Uterus (tissue), 4 donors: ENCODE measurements around the gene RALA. TPM values are rescaled to one million over a fixed set of nuclear protein-coding genes. Genes with fewer than 3 reads are reported as not detected.

Source experiments
- DNase-seq, 2 donors: peaks; one replicate each; pipeline ENCODE4 v3.0.0-alpha.2; 2019 to 2020
- H3K27ac ChIP-seq, 2 donors: fragments of 200-600 bp; sonication (generic); 1 replicate in 1 of 2; 2 replicates in 1 of 2; pipeline ENCODE4 v1.5.1; 2016 to 2018
- H3K27me3 ChIP-seq, 2 donors: fragments of 200-600 bp; sonication (generic); one replicate each; pipeline ENCODE4 v1.5.1; 2018 to 2019; ENCODE audit warnings: control low read depth in 1 of 2
- H3K36me3 ChIP-seq, 2 donors: fragments of 200-600 bp; sonication (generic); one replicate each; pipeline ENCODE4 v1.5.1; 2019; ENCODE audit warnings: control low read depth in 1 of 2
- H3K4me1 ChIP-seq, 2 donors: fragments of 200-600 bp; sonication (generic); one replicate each; pipeline ENCODE4 v1.5.1; 2018 to 2019; ENCODE audit warnings: control low read depth in 1 of 2
- H3K4me3 ChIP-seq, 2 donors: fragments of 200-600 bp; sonication (generic); 1 replicate in 1 of 2; 2 replicates in 1 of 2; pipeline ENCODE4 v1.5.1; 2018 to 2019; ENCODE audit warnings: mild to moderate bottlenecking in 1 of 2
- H3K9me3 ChIP-seq, 2 donors: fragments of 200-600 bp; sonication (generic); one replicate each; pipeline ENCODE4 v1.5.1; 2019; ENCODE audit warnings: control low read depth in 1 of 2
- POLR2A ChIP-seq, 2 donors: fragments of 450-650 bp; IDR thresholded peaks; one replicate each; pipeline ENCODE4 v1.6.1; 2016; ENCODE audit warnings: antibody characterized with exemption in 2 of 2, mild to moderate bottlenecking in 1 of 2, moderate library complexity in 1 of 2
- intact Hi-C: fragments of 100-400 bp; cut with DNase I; formaldehyde crosslinking; loops from one replicate; pipeline ENCODE4 v1.15.1; 2023; ENCODE audit warnings: low total_unique reads
- total RNA-seq, 4 donors: library from RNA; depleted of rRNA in 3 of 4; stranded (reverse); fragments of >200 nt in 3 of 4; gene quantifications; one replicate each; pipeline versions ENCODE4 v1.1.0 to v1.2.4, GENCODE V29; 2014 to 2023
- TF ChIP-seq, protein P1 (sequence below), 4 experiments: fragments of 200-600 bp in 2 of 4; fragments of 450-650 bp in 2 of 4; sonication (generic) in 2 of 4; IDR thresholded peaks; one replicate each; pipeline ENCODE4 v1.5.1; 2016 to 2019; ENCODE audit warnings: antibody characterized with exemption in 4 of 4, mild to moderate bottlenecking in 2 of 4, moderate library complexity in 1 of 4
- donor health status: DM: yes; HTN: yes; CAD: no.

Gene RALA
- total RNA-seq, 4 donors from 2014 or later, result 7.4 to 31.1 (median 17.6) TPM

DNA sequence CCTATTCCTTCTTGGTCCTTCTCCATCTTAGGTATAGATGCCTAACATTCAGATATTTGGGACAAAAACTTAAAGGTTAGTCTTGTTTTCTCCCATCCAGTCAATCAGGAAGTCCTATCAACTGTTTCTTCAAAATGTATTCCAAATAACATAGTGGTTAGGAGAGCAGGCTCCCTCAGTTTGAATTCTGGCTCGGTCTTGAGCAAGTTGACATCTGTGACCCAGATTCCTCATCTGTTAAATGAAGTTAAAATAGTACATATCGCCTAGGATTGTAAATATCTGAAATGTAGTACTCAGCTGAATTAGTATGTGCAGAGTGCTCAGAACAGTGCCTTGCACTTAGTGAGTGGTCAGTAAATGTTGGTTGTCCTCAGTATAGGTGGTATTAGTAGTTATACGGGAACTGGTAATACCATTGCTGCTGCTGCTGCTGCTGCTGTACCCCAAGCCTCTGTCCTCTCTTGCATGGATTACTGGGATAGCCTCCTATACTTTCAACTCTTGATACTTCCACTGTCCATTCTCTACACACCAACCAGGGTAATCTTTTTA lies 58.6 kb downstream of the RALA start:
- peaks cover 0 to 14% of the 10 kb centered on the region in 2 donors for H3K4me1 ChIP-seq
- no peaks in the 10 kb centered on the region for H3K9me3 ChIP-seq
- no peak for TF ChIP-seq POLR2A (IDR thresholded peaks at IDR 0.05)
- TF ChIP-seq, protein P1, sequence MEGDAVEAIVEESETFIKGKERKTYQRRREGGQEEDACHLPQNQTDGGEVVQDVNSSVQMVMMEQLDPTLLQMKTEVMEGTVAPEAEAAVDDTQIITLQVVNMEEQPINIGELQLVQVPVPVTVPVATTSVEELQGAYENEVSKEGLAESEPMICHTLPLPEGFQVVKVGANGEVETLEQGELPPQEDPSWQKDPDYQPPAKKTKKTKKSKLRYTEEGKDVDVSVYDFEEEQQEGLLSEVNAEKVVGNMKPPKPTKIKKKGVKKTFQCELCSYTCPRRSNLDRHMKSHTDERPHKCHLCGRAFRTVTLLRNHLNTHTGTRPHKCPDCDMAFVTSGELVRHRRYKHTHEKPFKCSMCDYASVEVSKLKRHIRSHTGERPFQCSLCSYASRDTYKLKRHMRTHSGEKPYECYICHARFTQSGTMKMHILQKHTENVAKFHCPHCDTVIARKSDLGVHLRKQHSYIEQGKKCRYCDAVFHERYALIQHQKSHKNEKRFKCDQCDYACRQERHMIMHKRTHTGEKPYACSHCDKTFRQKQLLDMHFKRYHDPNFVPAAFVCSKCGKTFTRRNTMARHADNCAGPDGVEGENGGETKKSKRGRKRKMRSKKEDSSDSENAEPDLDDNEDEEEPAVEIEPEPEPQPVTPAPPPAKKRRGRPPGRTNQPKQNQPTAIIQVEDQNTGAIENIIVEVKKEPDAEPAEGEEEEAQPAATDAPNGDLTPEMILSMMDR (IDR thresholded peaks at IDR 0.05), result no peak
- DNase-seq, result no peak
- H3K27ac ChIP-seq, result peak overlapping the region in 1 of 2 donors; percentile 63
- no peak overlapping the region for H3K4me3 ChIP-seq
- intact Hi-C loops, result no loop called here
- no peaks in the 10 kb centered on the region for H3K27me3 ChIP-seq
- H3K36me3 ChIP-seq, result no peaks in the 10 kb centered on the region

- DNase-seq, result no peak
- Histone ChIP-seq H3K4me3 (no peak overlapping the region), H3K27ac (peak overlapping the region; percentile 63)
Observed at GRCh38 chr7:39683216-39683845, 60.0 kb downstream of the RALA start.

DNA sequence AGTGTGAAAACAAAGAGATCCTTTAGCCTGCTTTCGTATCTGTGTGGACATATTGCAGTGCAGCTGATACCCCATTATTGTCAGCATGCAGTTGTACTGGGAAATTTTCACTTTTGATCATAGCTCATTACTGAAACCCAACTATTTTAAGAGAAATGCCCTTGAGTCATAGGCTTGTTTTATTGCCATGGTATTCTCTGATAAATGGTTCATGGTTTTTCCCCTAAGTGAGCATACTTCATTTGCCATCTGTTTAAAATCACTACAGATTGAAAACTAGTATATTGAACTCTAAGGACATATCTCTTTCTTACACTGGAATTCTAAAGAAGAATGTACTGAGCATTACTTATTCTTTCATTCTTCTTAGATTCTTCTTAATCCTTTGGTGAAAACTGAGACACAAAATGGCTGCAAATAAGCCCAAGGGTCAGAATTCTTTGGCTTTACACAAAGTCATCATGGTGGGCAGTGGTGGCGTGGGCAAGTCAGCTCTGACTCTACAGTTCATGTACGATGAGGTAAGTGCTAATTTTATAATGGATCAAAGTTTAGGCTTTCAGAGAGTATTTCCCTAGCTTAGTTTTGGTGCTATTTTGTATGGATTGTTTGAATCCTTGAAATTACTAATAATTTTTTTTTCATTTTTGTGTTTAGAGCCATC lies 63.0 kb downstream of the RALA start:
- H3K36me3 ChIP-seq, result no peaks in the 10 kb centered on the region
- no peak overlapping the region for H3K27ac ChIP-seq
- no peaks in the 10 kb centered on the region for H3K27me3 ChIP-seq
- no peak for DNase-seq
- peaks cover 0 to 14% of the 10 kb centered on the region in 2 donors for H3K4me1 ChIP-seq
- no peaks in the 10 kb centered on the region for H3K9me3 ChIP-seq
- TF ChIP-seq POLR2A (IDR thresholded peaks at IDR 0.05), result no peak
- TF ChIP-seq, protein P1 (IDR thresholded peaks at IDR 0.05), result no peak
- no peak overlapping the region for H3K4me3 ChIP-seq
- intact Hi-C loops, result no loop called here

More at GRCh38 chr7:39683216-39683845, 60.0 kb downstream of the RALA start:
- H3K36me3 ChIP-seq, result no peaks in the 10 kb centered on the region
- TF ChIP-seq, protein P1 (IDR thresholded peaks at IDR 0.05), result no peak
- no peak for TF ChIP-seq POLR2A (IDR thresholded peaks at IDR 0.05)
- H3K4me1 ChIP-seq, result peaks cover 0 to 14% of the 10 kb centered on the region in 2 donors
- H3K9me3 ChIP-seq, result no peaks in the 10 kb centered on the region
- intact Hi-C loops, result no loop called here
- no peaks in the 10 kb centered on the region for H3K27me3 ChIP-seq

GRCh38 chr7:39688611-39689480 lies 65.5 kb downstream of the RALA start:
- intact Hi-C loops, result no loop called here
- Histone ChIP-seq H3K9me3 (no peaks in the 10 kb centered on the region), H3K27me3 (no peaks in the 10 kb centered on the region), H3K27ac (no peak overlapping the region), H3K4me1 (peaks cover 0 to 5% of the 10 kb centered on the region in 2 donors), H3K36me3 (no peaks in the 10 kb centered on the region), H3K4me3 (no peak overlapping the region)
- DNase-seq, result no peak
- TF ChIP-seq POLR2A (IDR thresholded peaks at IDR 0.05), result no peak
- TF ChIP-seq, protein P1 (IDR thresholded peaks at IDR 0.05), result no peak
